HEK293 (cell line): Measurements from ENCODE around the gene CTIF.

Experiments used
- CTCF ChIP-seq: fragments of 450-650 bp; formaldehyde crosslinking; IDR thresholded peaks from 2 replicates; pipeline ENCODE4 v1.5.1; 2016; ENCODE audit warnings: missing biosample characterization, missing genetic modification characterization
- GLIS1 ChIP-seq: fragments of 450-650 bp; formaldehyde crosslinking; IDR thresholded peaks from 2 replicates; pipeline ENCODE4 v1.5.1; 2016; ENCODE audit warnings: missing biosample characterization, missing genetic modification characterization
- HOXA7 ChIP-seq: sonication (generic); formaldehyde crosslinking; IDR thresholded peaks from 2 replicates; pipeline ENCODE4 v1.8.1; 2022; ENCODE audit warnings: missing genetic modification reagents, borderline replicate concordance
- PBX3 ChIP-seq: sonication (generic); formaldehyde crosslinking; IDR thresholded peaks from 2 replicates; pipeline ENCODE4 v1.8.1; 2022; ENCODE audit warnings: mild to moderate bottlenecking, moderate library complexity, missing genetic modification reagents
- ZNF10 ChIP-seq: fragments of 450-650 bp; formaldehyde crosslinking; IDR thresholded peaks from 2 replicates; pipeline ENCODE4 v1.5.1; 2017; ENCODE audit warnings: missing biosample characterization, missing genetic modification characterization
- ZNF416 ChIP-seq: fragments of 450-650 bp; formaldehyde crosslinking; IDR thresholded peaks from 2 replicates; pipeline ENCODE4 v1.5.1; 2016; ENCODE audit warnings: missing biosample characterization, missing genetic modification characterization
- ZNF558 ChIP-seq: fragments of 450-650 bp; formaldehyde crosslinking; IDR thresholded peaks from 2 replicates; pipeline ENCODE4 v1.5.1; 2016; ENCODE audit warnings: missing biosample characterization, missing genetic modification characterization
- ZNF645 ChIP-seq: fragments of 450-650 bp; formaldehyde crosslinking; IDR thresholded peaks from 2 replicates; pipeline ENCODE4; 2016; ENCODE audit warnings: missing biosample characterization, missing genetic modification characterization
- ZSCAN23 ChIP-seq: fragments of 450-650 bp; formaldehyde crosslinking; IDR thresholded peaks from 2 replicates; pipeline ENCODE4 v1.5.1; 2016; ENCODE audit warnings: missing biosample characterization, missing genetic modification characterization

GRCh38 chr18:48888773-48889080 lies 349.9 kb downstream of the CTIF start:
- TF ChIP-seq ZNF645 = no peak
- no peak for TF ChIP-seq HOXA7 (CRISPR knock-in tag)
- no peak for TF ChIP-seq ZNF416 (tag by site-specific recombination)
- no peak for TF ChIP-seq PBX3 (CRISPR knock-in tag)
- TF ChIP-seq CTCF (tag by site-specific recombination) = no peak
- no peak for TF ChIP-seq ZNF558 (tag by site-specific recombination)
- no peak for TF ChIP-seq ZNF10 (tag by site-specific recombination)
- no peak for TF ChIP-seq ZSCAN23 (tag by site-specific recombination)
- no peak for TF ChIP-seq GLIS1 (tag by site-specific recombination)
